Measurements from ENCODE around the gene RTTN. TPM values are rescaled to one million over a fixed set of nuclear protein-coding genes. Genes with fewer than 3 reads are reported as not detected.

The RTTN gene
- polyA plus RNA-seq, 1 donor = 8.6 TPM

- Histone ChIP-seq H3K27ac (ENCODE audit: low read length) (no peak overlapping the region), H3K4me1 (ENCODE audit: control insufficient read depth, insufficient read depth, low read length) (no peaks in the 10 kb centered on the region), H3K4me3 (ENCODE audit: low read length) (no peak overlapping the region), H3K27me3 (ENCODE audit: control insufficient read depth, insufficient read depth, low read length) (no peaks in the 10 kb centered on the region), H3K36me3 (ENCODE audit: control insufficient read depth, insufficient read depth, low read length) (peaks cover 5% of the 10 kb centered on the region), H3K9me3 (ENCODE audit: control insufficient read depth, low read depth, low read length) (no peaks in the 10 kb centered on the region)
- no peak for DNase-seq
- WGBS (ENCODE audit: insufficient coverage, low lambda C conversion rate) = 100% methylated on average over 1 of the region's 8 CpGs
Measured at GRCh38 chr18:70036771-70037347, 168.6 kb downstream of the RTTN start.

- WGBS (ENCODE audit: insufficient coverage, low lambda C conversion rate) = 100% methylated on average over 1 of the region's 2 CpGs
Measured at GRCh38 chr18:70036168-70036567, 169.3 kb downstream of the RTTN start.

GRCh38 chr18:70031221-70031620 is 174.3 kb downstream of the RTTN start:
- Histone ChIP-seq H3K27me3 (ENCODE audit: control insufficient read depth, insufficient read depth, low read length) (no peaks in the 10 kb centered on the region), H3K4me1 (ENCODE audit: control insufficient read depth, insufficient read depth, low read length) (no peaks in the 10 kb centered on the region), H3K4me3 (ENCODE audit: low read length) (no peak overlapping the region), H3K36me3 (ENCODE audit: control insufficient read depth, insufficient read depth, low read length) (no peaks in the 10 kb centered on the region), H3K9me3 (ENCODE audit: control insufficient read depth, low read depth, low read length) (no peaks in the 10 kb centered on the region), H3K27ac (ENCODE audit: low read length) (no peak overlapping the region)
- no peak for DNase-seq
- 93% methylated on average over 3 of the region's 4 CpGs for WGBS (ENCODE audit: insufficient coverage, low lambda C conversion rate)

More at GRCh38 chr18:70036168-70036567, 169.3 kb downstream of the RTTN start:
- H3K9me3 ChIP-seq (ENCODE audit: control insufficient read depth, low read depth, low read length) = no peaks in the 10 kb centered on the region
- no peak for DNase-seq
- no peak overlapping the region for H3K4me3 ChIP-seq (ENCODE audit: low read length)
- no peak overlapping the region for H3K27ac ChIP-seq (ENCODE audit: low read length)
- H3K4me1 ChIP-seq (ENCODE audit: control insufficient read depth, insufficient read depth, low read length) = no peaks in the 10 kb centered on the region
- H3K36me3 ChIP-seq (ENCODE audit: control insufficient read depth, insufficient read depth, low read length) = peaks cover 5% of the 10 kb centered on the region
- H3K27me3 ChIP-seq (ENCODE audit: control insufficient read depth, insufficient read depth, low read length) = no peaks in the 10 kb centered on the region

- 100% methylated on average over 1 of the region's 1 CpG for WGBS (ENCODE audit: insufficient coverage, low lambda C conversion rate)
- Histone ChIP-seq H3K27ac (ENCODE audit: low read length) (no peak overlapping the region), H3K4me1 (ENCODE audit: control insufficient read depth, insufficient read depth, low read length) (no peaks in the 10 kb centered on the region), H3K9me3 (ENCODE audit: control insufficient read depth, low read depth, low read length) (no peaks in the 10 kb centered on the region), H3K4me3 (ENCODE audit: low read length) (no peak overlapping the region), H3K36me3 (ENCODE audit: control insufficient read depth, insufficient read depth, low read length) (no peaks in the 10 kb centered on the region), H3K27me3 (ENCODE audit: control insufficient read depth, insufficient read depth, low read length) (no peaks in the 10 kb centered on the region)
- no peak for DNase-seq
Measured at GRCh38 chr18:70030728-70031127, 174.8 kb downstream of the RTTN start.

- Histone ChIP-seq H3K27ac (ENCODE audit: low read length) (no peak overlapping the region), H3K9me3 (ENCODE audit: control insufficient read depth, low read depth, low read length) (no peaks in the 10 kb centered on the region), H3K4me1 (ENCODE audit: control insufficient read depth, insufficient read depth, low read length) (no peaks in the 10 kb centered on the region), H3K4me3 (ENCODE audit: low read length) (no peak overlapping the region), H3K36me3 (ENCODE audit: control insufficient read depth, insufficient read depth, low read length) (peaks cover 5% of the 10 kb centered on the region), H3K27me3 (ENCODE audit: control insufficient read depth, insufficient read depth, low read length) (no peaks in the 10 kb centered on the region)
- DNase-seq = no peak
- WGBS (ENCODE audit: insufficient coverage, low lambda C conversion rate) = no CpG with 5 or more reads among the region's 1 CpG
Measured at GRCh38 chr18:70029163-70029562, 176.3 kb downstream of the RTTN start.

- Histone ChIP-seq H3K4me1 (ENCODE audit: control insufficient read depth, insufficient read depth, low read length) (no peaks in the 10 kb centered on the region), H3K36me3 (ENCODE audit: control insufficient read depth, insufficient read depth, low read length) (peaks cover 5% of the 10 kb centered on the region), H3K4me3 (ENCODE audit: low read length) (no peak overlapping the region), H3K27me3 (ENCODE audit: control insufficient read depth, insufficient read depth, low read length) (no peaks in the 10 kb centered on the region), H3K27ac (ENCODE audit: low read length) (no peak overlapping the region), H3K9me3 (ENCODE audit: control insufficient read depth, low read depth, low read length) (no peaks in the 10 kb centered on the region)
- no peak for DNase-seq
- 100% methylated on average over 1 of the region's 3 CpGs for WGBS (ENCODE audit: insufficient coverage, low lambda C conversion rate)
Measured at GRCh38 chr18:70028734-70029133, 176.8 kb downstream of the RTTN start.

GRCh38 chr18:70028084-70028483 is 177.4 kb downstream of the RTTN start:
- no peaks in the 10 kb centered on the region for H3K27me3 ChIP-seq (ENCODE audit: control insufficient read depth, insufficient read depth, low read length)
- 93% methylated on average over 2 of the region's 3 CpGs for WGBS (ENCODE audit: insufficient coverage, low lambda C conversion rate)
- peaks cover 10% of the 10 kb centered on the region for H3K36me3 ChIP-seq (ENCODE audit: control insufficient read depth, insufficient read depth, low read length)
- H3K27ac ChIP-seq (ENCODE audit: low read length) = no peak overlapping the region
- H3K9me3 ChIP-seq (ENCODE audit: control insufficient read depth, low read depth, low read length) = no peaks in the 10 kb centered on the region
- no peak for DNase-seq
- H3K4me3 ChIP-seq (ENCODE audit: low read length) = no peak overlapping the region
- no peaks in the 10 kb centered on the region for H3K4me1 ChIP-seq (ENCODE audit: control insufficient read depth, insufficient read depth, low read length)

GRCh38 chr18:70025580-70025979 is 179.9 kb downstream of the RTTN start:
- H3K36me3 ChIP-seq (ENCODE audit: control insufficient read depth, insufficient read depth, low read length) = peaks cover 18% of the 10 kb centered on the region
- H3K4me1 ChIP-seq (ENCODE audit: control insufficient read depth, insufficient read depth, low read length) = no peaks in the 10 kb centered on the region
- WGBS (ENCODE audit: insufficient coverage, low lambda C conversion rate) = 43% methylated on average over 2 of the region's 5 CpGs
- no peaks in the 10 kb centered on the region for H3K9me3 ChIP-seq (ENCODE audit: control insufficient read depth, low read depth, low read length)
- DNase-seq = no peak
- no peak overlapping the region for H3K27ac ChIP-seq (ENCODE audit: low read length)
- no peak overlapping the region for H3K4me3 ChIP-seq (ENCODE audit: low read length)
- H3K27me3 ChIP-seq (ENCODE audit: control insufficient read depth, insufficient read depth, low read length) = no peaks in the 10 kb centered on the region

GRCh38 chr18:70024829-70025228 is 180.7 kb downstream of the RTTN start:
- Histone ChIP-seq H3K9me3 (ENCODE audit: control insufficient read depth, low read depth, low read length) (no peaks in the 10 kb centered on the region), H3K4me1 (ENCODE audit: control insufficient read depth, insufficient read depth, low read length) (no peaks in the 10 kb centered on the region), H3K27me3 (ENCODE audit: control insufficient read depth, insufficient read depth, low read length) (no peaks in the 10 kb centered on the region), H3K4me3 (ENCODE audit: low read length) (no peak overlapping the region), H3K36me3 (ENCODE audit: control insufficient read depth, insufficient read depth, low read length) (peaks cover 18% of the 10 kb centered on the region), H3K27ac (ENCODE audit: low read length) (no peak overlapping the region)
- no peak for DNase-seq
- no CpG with 5 or more reads among the region's 3 CpGs for WGBS (ENCODE audit: insufficient coverage, low lambda C conversion rate)

GRCh38 chr18:70024093-70024492 is 181.4 kb downstream of the RTTN start:
- no peaks in the 10 kb centered on the region for H3K9me3 ChIP-seq (ENCODE audit: control insufficient read depth, low read depth, low read length)
- WGBS (ENCODE audit: insufficient coverage, low lambda C conversion rate) = no CpG with 5 or more reads among the region's 2 CpGs
- DNase-seq = no peak
- no peaks in the 10 kb centered on the region for H3K27me3 ChIP-seq (ENCODE audit: control insufficient read depth, insufficient read depth, low read length)
- no peak overlapping the region for H3K27ac ChIP-seq (ENCODE audit: low read length)
- no peaks in the 10 kb centered on the region for H3K4me1 ChIP-seq (ENCODE audit: control insufficient read depth, insufficient read depth, low read length)
- peaks cover 18% of the 10 kb centered on the region for H3K36me3 ChIP-seq (ENCODE audit: control insufficient read depth, insufficient read depth, low read length)
- no peak overlapping the region for H3K4me3 ChIP-seq (ENCODE audit: low read length)

- H3K36me3 ChIP-seq (ENCODE audit: control insufficient read depth, insufficient read depth, low read length) = peaks cover 18% of the 10 kb centered on the region
- no peaks in the 10 kb centered on the region for H3K4me1 ChIP-seq (ENCODE audit: control insufficient read depth, insufficient read depth, low read length)
- no CpG with 5 or more reads among the region's 3 CpGs for WGBS (ENCODE audit: insufficient coverage, low lambda C conversion rate)
- no peak overlapping the region for H3K4me3 ChIP-seq (ENCODE audit: low read length)
- H3K27ac ChIP-seq (ENCODE audit: low read length) = no peak overlapping the region
- DNase-seq = no peak
- H3K9me3 ChIP-seq (ENCODE audit: control insufficient read depth, low read depth, low read length) = no peaks in the 10 kb centered on the region
- no peaks in the 10 kb centered on the region for H3K27me3 ChIP-seq (ENCODE audit: control insufficient read depth, insufficient read depth, low read length)
Measured at GRCh38 chr18:70022636-70023035, 182.9 kb downstream of the RTTN start.

All from large intestine (tissue), 3 donors.